GM19452 (cell line): Measurements from ENCODE around the gene HBA2.
"Not testable (repeated sequence)": the region's sequence is repeated elsewhere in the genome, so short reads cannot be mapped to it uniquely, and the experiment has no call there.

Experiments
- ATAC-seq: cut with Tn5 transposase; IDR thresholded peaks from one replicate; pipeline ENCODE4 v1.9.1; 2021; ENCODE audit not compliant: unreplicated experiment

Gene HBA2

GRCh38 chr16:191831-192230 is 19.2 kb downstream of the HBA2 start:
- no peak for ATAC-seq

GRCh38 chr16:192686-193085 is 20.0 kb downstream of the HBA2 start:
- ATAC-seq: no peak

- ATAC-seq: no peak
Measured at GRCh38 chr16:193441-193840, 20.8 kb downstream of the HBA2 start.

GRCh38 chr16:194516-194915 is 21.8 kb downstream of the HBA2 start:
- ATAC-seq: no peak

GRCh38 chr16:200388-200787 is 27.7 kb downstream of the HBA2 start:
- no peak for ATAC-seq

- ATAC-seq: no peak
Measured at GRCh38 chr16:203246-203645, 30.6 kb downstream of the HBA2 start.

- not testable (repeated sequence) for ATAC-seq
Measured at GRCh38 chr16:204046-204445, 31.4 kb downstream of the HBA2 start.

- ATAC-seq: not testable (repeated sequence)
Measured at GRCh38 chr16:209359-209758, 36.7 kb downstream of the HBA2 start.

GRCh38 chr16:211631-212180 is 39.0 kb downstream of the HBA2 start:
- ATAC-seq: not testable (repeated sequence)

- ATAC-seq: no peak
Measured at GRCh38 chr16:212999-213398, 40.3 kb downstream of the HBA2 start.

- ATAC-seq: no peak
Measured at GRCh38 chr16:220021-220420, 47.3 kb downstream of the HBA2 start.
